Kasumi-1 (cell line): ENCODE measurements around the gene RASSF7.
"Not testable (repeated sequence)": the region's sequence is repeated elsewhere in the genome, so short reads cannot be mapped to it uniquely, and the experiment has no call there.

ENCODE experiments used
- DNase-seq, 2 experiments: peaks; one replicate each; lab custom pipeline; 2025; lab: John Stamatoyannopoulos, UW

Gene RASSF7, protein sequence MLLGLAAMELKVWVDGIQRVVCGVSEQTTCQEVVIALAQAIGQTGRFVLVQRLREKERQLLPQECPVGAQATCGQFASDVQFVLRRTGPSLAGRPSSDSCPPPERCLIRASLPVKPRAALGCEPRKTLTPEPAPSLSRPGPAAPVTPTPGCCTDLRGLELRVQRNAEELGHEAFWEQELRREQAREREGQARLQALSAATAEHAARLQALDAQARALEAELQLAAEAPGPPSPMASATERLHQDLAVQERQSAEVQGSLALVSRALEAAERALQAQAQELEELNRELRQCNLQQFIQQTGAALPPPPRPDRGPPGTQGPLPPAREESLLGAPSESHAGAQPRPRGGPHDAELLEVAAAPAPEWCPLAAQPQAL

DNA sequence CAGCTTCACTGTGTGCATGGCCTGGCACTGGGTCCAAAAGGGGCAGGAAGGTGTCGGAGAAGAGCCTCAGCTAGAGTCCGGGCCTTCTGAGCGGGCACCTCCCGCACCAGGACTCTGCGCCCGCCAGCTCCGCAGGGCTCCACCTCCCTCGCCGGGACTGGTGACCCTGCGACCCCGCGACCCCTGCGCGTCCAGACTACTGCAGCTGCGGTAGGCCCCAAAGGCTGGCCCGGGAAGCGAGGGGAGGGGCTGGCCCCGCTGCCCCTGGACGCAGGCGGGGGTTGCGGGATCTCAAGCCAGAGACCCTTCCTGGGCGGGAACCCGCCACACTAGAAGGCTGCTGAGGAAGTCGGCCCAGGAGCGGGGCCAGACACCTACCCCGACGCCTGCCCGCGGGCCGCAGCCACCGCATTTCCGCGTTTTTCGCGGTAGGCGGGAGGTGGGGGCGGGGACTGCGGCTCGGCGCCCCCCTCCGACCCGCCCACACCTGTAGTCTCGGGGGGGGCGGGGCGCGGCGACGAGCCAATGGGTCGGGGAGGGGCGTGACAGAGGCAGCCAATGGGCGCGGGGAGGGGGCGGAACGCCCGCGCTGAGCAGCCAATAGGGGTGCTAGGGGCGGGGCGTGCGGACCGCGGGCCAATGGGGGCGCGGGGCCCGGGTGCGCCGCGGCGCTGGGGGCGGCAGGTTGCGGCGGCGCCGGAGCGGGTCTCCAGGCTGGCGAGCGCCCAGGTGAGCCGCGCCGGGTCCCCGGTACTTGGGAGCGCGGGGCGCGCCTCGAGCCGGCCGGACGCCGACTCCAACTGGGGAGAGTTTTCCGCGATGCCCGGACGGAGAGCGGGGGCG lies at the start of gene RASSF7, which contains the start of gene LMNTD2:
RASSF7 (plus strand) TSS at position 666 of the 843 bp plus-strand sequence. CDS start 799 bp downstream, outside the sequence.
LMNTD2 (minus strand) TSS at position 434 of the 843 bp plus-strand sequence; CDS start at position 412, 22 bp downstream.
- DNase-seq: peak; percentile 87 to 89

DNA sequence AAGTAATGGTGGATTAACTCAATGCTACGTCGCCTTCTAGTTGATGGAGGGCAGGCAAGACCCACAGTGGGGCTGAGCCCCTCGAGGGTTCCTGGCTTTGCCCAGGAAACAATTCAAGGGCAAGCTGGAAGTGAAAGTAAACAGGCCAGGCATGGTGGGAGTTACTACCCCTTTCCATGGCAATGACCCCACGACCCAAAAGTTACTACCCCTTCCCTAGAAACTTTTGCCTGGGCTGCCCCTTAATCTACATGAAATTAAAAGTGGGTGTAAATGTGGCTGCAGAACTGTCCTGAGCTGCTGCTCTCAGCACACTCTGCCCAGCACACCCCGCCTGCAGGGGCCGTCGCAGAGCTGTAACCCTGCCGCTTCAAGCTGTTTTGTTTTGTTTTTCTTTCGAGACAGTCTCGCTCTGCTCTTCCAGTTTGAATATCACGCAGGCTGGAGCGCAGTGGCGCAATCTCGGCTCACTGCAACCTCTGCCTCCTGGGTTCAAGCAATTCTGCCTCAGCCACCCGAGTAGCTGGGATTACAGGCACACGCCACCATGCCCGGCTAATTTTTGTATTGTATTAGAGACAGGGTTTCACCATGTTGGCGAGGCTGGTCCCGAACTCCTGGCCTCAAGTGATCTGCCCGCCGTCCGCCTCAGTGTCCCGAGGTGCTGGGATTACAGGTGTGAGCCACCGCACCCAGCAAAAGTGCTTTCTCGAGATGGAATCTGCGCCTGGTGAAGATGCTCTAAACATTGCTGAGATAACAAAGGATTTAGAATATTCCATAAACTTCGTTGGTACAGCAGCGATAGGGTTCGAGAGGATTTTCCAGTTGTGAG lies 47.8 kb upstream of the RASSF7 start:
- no peak for DNase-seq

DNA sequence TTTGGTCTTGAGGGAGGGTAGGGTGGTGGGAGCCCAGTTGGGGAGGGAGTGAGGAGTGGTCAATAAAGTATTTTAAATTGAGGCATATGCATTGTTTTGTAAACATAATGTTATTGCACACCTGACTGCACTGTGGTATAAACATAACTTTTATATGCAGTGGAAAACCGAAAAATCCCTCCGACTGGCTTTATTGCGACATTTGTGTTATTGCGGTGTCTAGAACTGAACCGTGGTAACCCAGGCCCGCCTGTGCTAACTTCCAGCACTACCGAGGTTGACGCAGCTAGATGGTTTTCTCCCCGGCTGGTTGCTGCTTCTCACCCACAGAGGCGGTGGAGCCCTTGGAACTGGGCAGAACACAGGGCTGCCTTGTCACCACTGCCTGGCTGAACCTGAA lies 46.2 kb upstream of the RASSF7 start:
- DNase-seq: no peak

DNA sequence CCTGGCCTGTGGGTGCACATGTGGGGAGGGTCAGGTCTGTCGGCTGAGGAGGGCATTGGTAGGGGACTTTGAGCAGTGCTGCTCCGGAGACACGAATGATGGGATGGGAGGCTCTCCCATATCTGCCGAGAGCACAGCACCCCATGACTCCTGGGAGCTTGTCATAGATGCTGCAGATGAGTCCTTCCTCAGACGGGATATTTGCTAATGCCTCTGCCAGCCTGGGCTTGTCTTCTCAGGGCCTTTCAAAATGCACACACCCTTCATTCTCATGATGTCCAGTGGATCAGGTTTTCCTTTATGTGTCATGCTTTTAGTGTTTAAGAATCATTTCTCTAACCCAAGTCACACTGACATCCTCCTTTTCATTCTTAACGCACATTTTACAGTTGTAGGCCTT lies 45.6 kb upstream of the RASSF7 start:
- DNase-seq: no peak

DNA sequence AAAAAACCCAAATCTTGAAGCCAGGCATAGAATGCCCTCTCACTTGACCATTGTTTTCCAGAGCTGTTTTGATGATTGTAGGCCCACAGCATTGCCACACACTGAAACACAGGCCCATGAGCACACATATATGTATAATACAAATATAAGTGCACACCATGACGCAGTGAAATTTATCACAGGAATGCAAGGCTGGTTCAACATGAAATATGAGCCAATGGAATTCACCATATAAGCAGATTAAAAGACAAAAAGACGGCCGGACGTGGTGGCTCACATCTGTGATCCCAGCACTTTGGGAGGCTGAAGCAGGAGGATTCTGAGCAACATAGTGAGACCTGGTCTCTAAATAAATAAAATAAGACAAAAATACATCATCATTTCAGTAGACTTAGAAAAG lies 44.4 kb upstream of the RASSF7 start:
- DNase-seq: no peak

DNA sequence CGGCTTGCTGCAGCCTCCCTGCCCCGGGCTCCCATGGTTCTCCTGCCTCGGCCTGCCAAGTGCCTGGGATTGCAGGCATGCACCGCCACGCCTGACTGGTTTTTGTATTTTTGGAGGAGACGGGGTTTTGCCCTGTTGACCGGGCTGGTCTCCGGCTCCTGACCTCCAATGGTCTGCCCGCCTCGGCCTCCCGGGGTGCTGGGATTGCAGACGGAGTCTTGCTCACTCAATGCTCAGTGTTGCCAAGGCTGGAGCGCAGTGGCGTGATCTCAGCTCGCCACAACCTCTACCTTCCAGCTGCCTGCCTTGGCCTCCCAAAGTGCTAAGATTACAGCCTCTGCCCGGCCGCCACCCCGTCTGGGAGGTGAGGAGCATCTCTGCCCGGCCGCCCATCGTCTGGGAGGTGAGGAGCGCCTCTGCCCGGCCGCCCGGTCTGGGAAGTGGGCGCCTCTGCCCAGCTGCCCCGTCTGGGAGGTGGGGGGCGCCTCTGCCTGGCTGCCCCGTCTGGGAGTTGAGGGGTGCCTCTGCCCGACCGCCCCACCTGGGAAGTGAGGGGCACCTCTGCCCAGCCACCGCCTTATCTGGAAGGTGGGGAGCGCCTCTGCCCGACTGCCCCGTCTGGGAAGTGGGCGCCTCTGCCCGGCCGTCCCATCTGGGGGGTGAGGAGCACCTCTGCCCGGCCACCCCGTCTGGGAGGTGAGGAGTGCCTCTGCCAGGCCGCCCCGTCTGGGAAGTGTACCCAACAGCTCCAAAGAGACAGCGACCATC lies 43.7 kb upstream of the RASSF7 start:
- DNase-seq: not testable (repeated sequence)

DNA sequence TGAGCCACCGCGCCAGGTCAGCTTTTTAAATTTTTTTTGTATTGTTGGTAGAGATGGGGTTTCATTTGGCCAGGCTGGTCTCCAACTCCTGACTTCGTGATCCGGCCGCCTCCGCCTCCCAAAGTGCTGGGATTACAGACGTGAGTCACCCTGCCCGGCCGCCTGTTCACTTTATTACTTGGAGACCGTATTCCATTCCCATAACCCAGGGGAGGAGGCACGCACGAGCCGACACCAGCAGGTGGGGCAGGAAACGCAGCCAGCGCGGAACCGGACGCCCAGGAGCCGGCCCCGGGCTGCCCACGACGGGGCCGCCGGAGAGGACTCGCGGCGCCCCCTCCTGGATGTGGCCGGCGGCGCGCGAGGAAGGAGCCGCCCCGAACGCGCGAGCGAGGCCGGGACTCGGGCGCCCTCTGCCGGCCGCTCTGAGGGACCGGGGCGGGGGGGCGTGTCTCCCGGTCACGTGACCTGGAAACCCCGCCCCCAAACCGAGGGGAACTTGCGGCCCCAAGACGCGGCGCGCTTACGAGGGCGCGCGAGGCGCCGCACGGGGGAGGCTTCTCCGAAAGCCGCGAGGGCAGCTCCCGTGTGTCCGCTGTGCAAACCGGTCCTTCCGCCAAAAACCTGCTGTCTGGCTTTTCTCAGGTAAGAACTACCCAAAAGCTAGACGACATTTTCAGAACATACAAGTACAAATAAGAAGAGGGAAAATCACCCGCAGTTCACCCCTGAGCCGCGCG lies 42.1 kb upstream of the RASSF7 start:
- no peak for DNase-seq

DNA sequence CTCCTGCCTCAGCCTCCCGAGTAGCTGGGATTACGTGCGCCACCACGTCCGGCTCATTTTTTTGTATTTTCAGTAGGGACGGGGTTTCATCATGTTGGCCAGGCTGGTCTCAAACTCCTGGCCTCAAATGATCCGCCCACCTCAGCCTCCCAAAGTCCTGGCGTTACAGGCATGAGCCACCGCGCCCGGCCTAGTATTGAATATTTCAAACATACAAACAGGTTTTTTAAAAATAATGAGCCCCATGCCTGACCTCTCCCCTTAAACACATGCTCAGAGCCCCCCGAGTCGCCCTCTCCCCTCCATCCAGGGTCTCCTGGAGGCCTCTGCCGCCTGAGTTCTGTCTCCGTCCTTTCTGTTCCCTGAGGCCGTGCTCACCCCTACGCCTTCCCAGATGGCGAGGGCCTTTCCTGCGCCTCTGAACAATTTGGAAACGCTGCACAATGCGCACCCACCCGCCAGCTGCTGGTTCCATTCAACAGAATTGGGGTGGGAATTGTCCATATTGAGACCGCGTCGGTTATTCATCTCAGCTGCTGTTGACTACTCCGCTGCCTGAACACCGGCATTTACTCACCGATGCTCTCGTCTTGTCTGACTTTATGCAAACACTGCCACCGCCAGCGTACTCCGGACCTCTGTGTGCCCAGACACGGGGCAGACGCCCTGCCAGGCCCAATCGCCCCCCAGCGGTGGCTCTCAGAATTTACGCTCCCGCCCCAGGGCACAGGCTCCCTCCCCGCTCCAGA lies 40.2 kb upstream of the RASSF7 start:
- no peak for DNase-seq

DNA sequence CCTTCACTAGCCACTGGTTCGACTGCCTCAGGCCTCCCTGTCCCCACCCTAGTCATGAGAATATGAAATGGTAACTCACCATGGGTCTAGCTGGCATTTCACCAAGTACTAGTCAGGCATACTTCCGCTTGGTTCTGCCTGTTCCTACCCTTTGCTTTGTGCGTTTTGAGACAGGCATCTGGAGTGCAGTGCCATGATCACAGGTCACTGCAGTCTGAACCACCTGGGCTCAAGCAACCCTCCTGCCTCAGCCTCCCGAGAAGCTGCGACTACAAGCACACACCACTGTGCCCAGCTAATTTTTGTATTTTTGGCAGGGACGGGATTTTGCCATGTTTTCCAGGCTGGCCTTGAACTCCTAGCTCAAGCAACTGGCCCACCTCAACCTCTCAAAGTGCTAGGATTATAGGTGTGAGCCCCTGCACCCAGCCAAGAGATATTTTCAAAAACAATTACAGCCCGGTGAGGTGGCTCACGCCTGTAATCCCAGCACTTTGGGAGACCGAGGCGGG lies 39.5 kb upstream of the RASSF7 start:
- DNase-seq: no peak

DNA sequence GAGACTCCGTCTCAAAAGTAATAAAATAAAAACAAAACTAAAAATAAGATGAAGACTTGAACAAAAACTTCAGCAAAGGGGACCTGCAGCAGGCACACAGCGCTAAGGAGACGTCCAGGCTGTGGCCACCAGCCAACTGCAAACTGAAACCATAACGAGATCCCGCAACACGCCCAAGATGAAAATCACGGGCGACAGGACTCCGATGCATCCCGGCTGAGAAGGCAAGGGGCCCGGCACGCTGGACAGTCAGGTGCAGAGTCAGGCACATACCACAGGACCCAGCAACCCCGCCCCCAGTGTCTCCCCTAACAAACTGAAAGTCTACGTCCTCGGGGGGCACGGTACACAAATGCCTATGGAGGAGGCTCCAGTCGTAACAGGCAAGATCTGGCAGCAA lies 34.6 kb upstream of the RASSF7 start:
- DNase-seq: no peak

DNA sequence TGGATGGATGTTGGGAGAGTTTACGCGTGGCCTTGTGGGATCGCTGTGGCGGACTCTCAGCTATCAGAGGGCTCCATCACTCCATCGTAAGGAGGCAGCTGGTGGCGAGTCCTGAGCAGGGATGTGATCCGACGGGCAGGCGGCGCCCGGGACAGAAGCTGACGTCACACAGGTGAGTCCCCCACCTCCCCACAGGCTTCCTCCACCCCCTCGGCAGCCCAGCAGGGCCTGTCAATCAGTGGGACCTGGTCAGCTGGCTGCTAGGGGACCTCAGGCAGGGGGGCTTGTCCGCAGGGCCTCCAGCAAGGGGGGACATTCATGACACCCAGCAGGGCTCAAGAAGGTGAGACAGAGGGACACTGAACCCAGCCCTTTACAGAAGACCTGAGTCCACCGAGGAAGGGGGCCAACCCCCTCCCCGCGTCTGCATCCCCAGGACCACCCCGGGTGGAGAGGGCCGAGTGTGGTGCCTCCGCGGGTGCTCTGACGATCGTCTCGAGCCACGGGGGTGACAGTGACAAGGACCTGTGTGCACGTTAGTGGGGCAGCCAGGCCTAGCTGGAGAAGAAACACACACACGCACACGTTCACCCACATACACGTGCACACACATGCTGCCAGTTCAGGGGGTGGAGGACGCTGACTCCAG lies 32.5 kb upstream of the RASSF7 start:
- DNase-seq: no peak

DNA sequence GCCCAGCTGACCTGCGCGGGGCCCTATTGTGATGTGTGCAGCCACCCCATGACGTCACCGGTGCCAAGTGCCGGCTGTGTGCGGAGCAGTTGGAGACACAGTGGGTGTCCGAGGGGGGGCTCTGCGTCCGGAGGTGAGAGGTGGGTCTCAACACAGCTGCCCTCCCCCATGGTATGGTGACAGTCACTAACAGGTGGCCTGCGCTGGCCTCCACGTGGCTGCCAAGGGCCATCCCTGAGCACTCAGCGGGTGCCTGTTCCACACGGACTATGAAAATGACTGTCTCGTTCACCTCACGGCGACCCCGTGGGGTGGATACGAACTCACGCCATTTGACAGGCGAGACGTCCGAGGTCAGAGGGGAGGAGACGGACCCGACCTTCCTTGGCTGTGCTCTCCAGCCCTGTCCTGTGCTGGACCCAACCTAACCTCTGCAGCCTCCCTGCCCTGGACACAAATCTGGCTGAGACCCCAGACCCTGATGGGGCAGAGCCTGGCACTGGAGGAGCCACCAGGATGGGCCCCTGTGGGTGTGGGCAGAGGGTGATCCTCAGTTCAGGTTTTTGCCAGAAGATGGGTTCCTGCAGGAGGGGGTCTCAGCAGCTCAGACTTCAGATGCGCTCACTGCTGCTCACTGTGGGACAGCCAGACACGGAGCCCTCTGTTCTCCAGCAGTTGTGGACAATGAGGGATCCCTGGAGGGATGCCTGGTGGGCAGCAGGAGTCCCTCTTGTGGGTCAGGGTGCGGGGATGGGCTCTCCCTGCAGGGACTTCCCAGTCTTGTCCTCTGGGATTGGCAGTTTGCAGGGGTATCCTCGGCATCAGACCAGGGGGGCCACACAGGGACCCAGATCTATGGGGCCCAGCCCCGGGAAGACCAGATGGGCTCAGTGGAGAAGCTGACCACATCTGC lies 31.7 kb upstream of the RASSF7 start:
- DNase-seq: no peak

DNA sequence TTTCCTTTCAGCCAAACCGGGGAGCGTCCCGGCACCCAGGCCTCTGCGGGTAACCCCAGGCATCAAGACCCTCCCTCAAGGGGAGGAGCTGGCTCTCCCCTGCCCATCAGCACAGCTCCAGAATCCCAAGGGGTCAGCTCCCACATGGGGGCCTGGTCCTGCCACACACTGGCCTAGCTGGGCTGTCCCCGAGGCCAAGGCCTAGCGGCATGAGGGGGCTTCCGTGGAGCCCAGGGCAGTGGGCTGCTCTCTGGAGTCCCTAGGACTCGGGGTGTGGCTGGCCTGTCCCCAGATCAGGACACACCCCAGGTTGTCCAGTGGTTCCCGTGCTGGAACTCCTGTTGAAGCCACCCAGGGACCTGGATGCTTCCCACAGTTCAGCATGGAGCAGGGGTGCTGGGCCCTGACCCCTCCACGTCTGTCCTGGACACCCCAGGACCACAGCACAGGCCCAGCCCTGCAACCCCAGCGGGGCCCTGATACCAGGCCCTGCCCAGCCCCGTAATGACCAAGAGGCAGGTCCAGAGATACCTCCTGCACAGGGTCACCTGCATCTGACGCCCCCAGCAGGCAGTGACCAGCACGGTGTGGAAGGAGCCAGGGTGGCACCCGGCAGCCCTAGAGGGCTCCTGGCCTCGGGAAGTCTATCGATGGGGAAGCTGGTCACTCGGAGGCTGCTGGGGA lies 30.9 kb upstream of the RASSF7 start:
- no peak for DNase-seq

DNA sequence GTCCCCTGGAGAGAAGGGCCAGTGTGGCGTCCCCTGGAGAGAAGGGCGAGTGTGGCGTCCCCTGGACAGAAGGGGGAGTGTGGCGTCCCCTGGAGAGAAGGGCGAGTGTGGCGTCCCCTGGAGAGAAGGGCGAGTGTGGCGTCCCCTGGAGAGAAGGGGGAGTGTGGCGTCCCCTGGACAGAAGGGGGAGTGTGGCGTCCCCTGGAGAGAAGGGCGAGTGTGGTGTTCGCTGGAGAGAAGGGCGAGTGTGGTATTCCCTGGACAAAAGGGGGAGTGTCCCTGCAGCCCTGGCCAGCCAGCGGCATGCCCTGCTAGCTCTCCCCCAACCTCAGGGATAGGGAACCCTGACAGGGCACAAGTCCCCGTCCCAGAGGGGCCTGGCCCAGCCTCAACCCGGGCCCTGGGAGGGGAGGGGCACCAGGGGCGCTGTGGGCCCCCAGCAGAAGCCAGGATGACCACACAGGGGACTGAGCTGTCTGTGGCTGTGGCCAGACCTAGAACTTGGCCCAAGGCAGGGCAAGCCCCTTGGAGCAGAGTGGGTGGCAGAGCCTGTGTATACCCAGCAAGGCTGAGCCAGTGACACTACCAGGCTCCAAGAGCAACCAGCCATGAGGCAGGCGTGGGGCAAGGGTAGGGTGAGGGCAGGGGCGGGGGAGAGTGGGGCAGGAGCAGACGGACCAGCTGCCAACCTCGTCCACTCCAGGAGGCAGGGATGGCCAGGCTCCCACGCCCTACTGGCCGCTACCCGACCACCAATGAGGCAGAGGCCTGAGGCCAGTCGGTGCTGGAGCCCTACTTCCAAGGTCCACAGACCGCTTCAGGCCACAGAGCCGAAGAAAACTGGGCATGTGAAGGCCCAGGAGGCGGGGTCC lies 29.6 kb upstream of the RASSF7 start:
- no peak for DNase-seq

DNA sequence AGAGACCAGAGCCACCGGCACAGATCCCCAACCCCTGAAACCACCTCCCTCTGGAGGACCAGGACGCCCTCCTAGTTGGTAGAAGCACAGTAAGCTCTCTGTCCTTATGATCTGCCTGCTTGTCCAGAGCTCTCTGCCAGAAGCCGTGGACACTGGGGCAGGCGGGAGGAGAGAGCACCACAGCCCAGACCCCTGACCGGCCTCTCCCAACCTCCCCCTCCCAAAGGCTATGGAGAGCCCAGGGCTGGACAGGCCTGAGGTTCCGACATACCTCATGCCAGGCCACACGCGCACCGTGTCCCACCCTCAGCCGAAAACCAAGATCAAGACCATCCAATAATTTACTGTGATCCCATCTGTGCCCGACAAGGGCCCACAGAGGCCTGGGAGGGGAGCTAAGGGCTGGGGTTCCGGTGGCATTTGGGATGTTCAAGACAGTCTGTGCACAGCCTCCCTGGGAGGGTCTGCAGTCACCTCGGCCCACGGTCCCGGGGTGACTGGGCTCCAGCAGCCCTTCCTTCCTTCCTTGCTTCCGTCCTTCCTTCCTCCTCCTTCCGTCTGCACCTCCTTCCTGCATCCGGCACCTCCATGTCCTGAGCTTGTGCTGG lies 28.7 kb upstream of the RASSF7 start:
- no peak for DNase-seq

DNA sequence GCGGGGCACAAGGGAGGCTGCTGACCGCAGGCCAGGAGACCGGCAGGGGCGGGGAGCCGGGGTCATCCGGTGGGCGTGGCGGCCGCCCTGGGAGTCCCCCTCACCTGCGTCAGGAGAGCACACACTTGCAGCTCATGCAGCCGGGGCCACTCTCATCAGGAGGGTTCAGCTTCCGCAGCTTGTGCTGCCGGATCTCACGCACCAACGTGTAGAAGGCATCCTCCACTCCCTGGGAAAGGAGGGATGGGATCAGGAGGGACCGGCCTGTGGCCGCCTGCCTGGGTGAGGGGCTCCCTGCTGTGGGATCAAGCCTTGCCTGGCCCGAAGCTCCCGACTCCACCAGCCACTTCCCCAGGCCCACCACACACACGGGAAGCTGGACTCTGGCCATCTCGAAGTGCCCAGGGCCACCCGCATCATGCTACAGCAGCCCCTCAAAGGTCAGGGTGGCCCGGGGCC lies 28.2 kb upstream of the RASSF7 start:
- DNase-seq: no peak
